ENCODE results near the gene FDPS.
"Not testable (repeated sequence)": the region's sequence is repeated elsewhere in the genome, so short reads cannot be mapped to it uniquely, and the experiment has no call there.

Gene FDPS

DNA sequence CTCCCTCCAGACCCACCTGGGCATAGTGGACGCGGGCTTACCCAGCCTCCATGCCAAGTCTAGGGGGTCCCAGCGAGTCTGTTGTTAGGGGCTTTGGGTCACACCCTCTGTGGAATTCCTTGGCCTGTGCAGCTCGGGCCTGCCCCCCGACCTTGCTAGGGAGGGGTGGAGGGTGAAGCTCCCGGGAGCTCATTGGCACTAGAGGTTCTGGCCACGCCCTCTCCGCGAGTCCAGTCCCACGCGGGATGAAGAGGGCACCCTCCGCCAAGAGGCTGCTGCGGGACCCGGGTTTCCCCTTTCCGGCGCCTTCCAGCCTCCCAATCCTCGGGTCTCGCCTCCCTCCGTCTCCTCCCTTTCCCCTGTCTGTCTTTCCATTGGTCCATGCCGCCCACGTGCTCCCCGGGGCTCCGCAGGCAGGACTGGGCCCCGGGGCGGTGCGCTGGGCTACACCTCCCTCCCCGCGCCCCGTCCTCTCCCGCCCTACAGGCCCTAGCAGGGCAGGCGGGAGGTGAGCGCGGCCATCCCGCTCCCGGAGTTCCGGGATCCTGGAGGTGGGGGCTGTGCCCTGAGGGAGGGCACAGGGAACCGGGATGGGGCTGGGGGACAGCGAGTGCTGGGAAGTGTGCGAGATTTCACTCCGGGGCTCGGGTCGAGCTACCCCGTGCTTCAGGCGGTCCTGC, 15.5 kb downstream of the FDPS start:
- peak; percentile 97 for DNase-seq (ENCODE audit: low read depth)
- peak overlapping the region; percentile 93 for H3K4me3 ChIP-seq (ENCODE audit: low read length)
- TF ChIP-seq, protein P1, sequence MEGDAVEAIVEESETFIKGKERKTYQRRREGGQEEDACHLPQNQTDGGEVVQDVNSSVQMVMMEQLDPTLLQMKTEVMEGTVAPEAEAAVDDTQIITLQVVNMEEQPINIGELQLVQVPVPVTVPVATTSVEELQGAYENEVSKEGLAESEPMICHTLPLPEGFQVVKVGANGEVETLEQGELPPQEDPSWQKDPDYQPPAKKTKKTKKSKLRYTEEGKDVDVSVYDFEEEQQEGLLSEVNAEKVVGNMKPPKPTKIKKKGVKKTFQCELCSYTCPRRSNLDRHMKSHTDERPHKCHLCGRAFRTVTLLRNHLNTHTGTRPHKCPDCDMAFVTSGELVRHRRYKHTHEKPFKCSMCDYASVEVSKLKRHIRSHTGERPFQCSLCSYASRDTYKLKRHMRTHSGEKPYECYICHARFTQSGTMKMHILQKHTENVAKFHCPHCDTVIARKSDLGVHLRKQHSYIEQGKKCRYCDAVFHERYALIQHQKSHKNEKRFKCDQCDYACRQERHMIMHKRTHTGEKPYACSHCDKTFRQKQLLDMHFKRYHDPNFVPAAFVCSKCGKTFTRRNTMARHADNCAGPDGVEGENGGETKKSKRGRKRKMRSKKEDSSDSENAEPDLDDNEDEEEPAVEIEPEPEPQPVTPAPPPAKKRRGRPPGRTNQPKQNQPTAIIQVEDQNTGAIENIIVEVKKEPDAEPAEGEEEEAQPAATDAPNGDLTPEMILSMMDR (conservative IDR thresholded peaks at IDR 0.05; ENCODE audit: low read length), result no peak

DNA sequence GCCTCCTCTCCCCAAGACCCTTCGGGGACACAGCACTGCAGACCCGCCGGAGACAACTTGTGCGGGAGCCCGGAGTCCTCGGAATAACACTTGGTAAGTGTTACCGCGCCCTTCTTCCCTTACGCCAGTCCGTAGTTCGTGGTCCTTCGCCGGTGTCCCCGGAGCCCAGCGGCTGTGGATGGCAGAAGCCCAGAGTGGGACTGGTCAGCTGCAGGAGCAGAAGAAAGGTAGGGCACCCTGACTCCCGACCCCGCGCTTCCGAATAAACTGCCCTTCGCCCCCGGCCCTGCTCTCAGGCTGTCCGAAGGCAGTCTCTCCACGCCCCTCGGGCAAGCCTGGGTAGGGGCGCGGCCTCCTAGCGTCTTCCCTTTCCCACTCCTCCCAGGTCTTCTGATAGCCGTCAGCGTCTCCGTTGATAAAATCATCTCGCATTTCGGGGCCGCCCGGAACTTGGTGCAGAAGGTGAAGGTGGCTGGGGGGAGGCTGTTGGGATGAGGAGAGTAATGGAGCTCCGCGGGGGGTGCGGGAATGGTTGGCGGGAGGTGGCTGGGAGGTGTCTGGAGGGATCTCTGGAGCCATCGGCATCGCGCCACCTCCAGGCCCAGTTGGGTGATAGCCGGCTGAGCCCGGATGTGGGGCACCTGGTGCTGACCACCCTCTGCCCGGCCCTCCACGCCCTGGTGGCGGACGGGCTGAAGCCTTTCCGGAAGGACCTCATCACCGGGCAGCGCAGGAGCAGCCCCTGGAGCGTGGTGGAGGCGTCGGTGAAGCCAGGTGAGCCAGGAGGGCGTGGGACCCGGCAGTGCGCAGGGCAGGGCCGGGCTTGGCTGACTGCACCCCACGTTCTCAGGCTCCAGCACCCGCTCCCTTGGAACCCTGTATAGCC, 16.3 kb downstream of the FDPS start:
- H3K4me3 ChIP-seq (ENCODE audit: low read length), result peak overlapping the region; percentile 93
- TF ChIP-seq, protein P1 (conservative IDR thresholded peaks at IDR 0.05; ENCODE audit: low read length), result peak; percentile 49
- peak; percentile 36 for DNase-seq (ENCODE audit: low read depth)

DNA sequence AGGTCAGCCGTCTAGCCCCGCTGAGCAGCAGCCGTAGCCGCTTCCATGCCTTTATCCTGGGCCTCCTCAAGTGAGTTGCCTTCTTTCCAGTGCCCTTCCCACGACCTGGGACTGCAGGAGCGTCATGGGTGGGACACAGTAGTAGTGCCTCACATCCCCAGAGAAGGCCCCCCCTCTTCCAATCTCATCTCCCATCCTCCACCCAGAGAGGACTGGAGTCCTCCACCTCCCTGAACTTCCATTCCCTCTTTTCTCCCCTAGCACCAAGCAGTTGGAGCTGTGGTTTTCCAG, 16.9 kb downstream of the FDPS start:
- no peak for DNase-seq (ENCODE audit: low read depth)
- TF ChIP-seq, protein P1 (conservative IDR thresholded peaks at IDR 0.05; ENCODE audit: low read length), result no peak
- H3K4me3 ChIP-seq (ENCODE audit: low read length), result peak overlapping the region; percentile 93

DNA sequence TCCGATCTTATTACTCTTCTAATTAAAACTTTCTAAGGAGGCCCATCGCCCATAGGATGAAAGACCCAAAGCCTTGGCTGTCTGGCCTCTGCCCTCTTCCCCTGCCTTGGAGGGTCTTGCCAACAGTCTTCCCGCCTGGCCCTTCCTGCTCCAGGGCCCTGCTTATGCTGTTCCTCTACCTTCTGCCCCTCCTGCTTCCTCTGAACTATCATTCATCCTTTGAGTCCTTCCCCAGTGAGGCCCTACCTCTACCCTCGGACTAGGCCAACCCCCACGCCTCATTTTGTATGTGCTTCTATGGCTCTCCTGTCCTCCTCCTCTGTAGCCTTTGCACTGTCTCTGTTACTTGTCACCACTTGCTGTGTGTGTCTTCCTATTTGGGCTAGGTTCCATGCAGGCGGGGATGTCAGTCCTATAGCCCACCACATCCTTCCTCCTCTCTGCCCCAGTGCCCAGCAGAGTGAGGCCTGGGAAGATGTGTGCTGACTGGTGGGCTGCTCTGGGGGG, 17.4 kb downstream of the FDPS start:
- DNase-seq (ENCODE audit: low read depth), result no peak
- H3K4me3 ChIP-seq (ENCODE audit: low read length), result no peak overlapping the region; the same call in 1 of the 2 replicates
- TF ChIP-seq, protein P1 (conservative IDR thresholded peaks at IDR 0.05; ENCODE audit: low read length), result no peak

DNA sequence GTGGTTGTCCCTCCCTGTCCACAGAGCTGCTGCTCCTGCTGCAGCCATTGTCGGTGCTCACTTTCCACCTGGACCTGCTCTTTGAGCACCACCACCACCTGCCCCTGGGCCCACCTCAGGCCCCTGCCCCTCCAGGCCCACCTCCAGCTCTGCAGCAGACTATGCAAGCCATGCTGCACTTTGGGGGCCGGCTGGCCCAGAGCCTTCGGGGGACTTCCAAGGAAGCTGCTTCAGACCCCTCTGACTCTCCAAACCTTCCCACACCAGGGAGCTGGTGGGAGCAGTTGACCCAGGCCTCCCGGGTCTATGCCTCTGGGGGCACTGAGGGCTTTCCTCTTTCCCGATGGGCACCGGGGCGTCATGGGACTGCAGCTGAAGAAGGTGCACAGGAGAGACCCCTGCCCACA, 18.0 kb downstream of the FDPS start:
- DNase-seq (ENCODE audit: low read depth), result no peak
- TF ChIP-seq, protein P1 (conservative IDR thresholded peaks at IDR 0.05; ENCODE audit: low read length), result no peak
- H3K4me3 ChIP-seq (ENCODE audit: low read length), result no peak overlapping the region

DNA sequence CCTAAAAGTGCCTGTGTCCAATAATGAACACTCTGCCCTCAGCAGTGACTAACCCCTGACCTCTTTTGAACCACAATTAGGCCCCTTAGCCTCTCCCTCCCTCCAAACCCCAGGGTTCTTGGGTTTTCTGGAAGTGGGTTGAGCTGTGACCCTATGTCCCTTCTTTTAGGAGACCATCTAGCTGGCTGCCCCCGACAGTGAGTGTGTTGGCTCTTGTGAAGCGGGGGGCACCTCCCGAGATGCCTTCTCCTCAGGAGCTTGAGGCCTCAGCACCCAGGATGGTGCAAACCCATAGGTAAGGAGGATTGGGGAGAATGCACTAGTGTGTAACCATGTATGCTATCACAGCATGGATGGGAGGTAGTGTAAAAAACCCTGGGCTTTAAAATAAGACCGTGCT, 19.3 kb downstream of the FDPS start:
- DNase-seq (ENCODE audit: low read depth), result no peak
- no peak overlapping the region for H3K4me3 ChIP-seq (ENCODE audit: low read length)
- TF ChIP-seq, protein P1 (conservative IDR thresholded peaks at IDR 0.05; ENCODE audit: low read length), result no peak

DNA sequence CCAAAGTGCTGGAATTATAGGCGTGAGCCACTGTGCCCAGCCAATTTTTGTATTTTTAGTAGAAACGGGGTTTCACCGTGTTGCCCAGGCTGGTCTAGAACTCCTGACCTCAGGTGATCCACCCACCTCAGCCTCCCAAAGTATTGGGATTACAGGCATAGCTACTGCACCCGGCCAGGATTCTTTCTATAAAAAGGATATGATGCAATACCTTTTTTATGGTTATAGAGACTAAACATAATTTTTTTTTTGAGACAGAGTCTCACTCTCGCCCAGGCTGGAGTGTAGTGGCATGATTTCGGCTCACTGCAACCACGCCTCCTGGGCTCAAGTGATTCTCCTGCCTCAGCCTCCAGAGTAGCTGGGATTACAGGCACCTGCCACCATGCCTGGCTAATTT, 20.2 kb downstream of the FDPS start:
- not testable (repeated sequence) for H3K4me3 ChIP-seq (ENCODE audit: low read length); DNase-seq (ENCODE audit: low read depth)

All from AG10803 (cell line).